Gastrocnemius medialis (tissue), 4 donors: ENCODE data around the gene CC2D2A.

ENCODE experiments used
- POLR2A ChIP-seq, 2 donors: fragments of 450-650 bp; IDR thresholded peaks; one replicate each; pipeline ENCODE4 v1.6.1; 2017; ENCODE audit warnings: antibody characterized with exemption in 2 of 2, mild to moderate bottlenecking in 2 of 2, moderate library complexity in 2 of 2
- TF ChIP-seq, protein P1 (sequence below), 5 experiments: fragments of 450-650 bp in 3 of 5; fragments of 200-600 bp in 2 of 5; sonication (generic) in 2 of 5; IDR thresholded peaks in 4 of 5; conservative IDR thresholded peaks in 1 of 5; 1 replicate in 4 of 5; 2 replicates in 1 of 5; pipeline ENCODE4 v1.5.1; 2016 to 2019; ENCODE audit warnings: antibody characterized with exemption in 5 of 5, mild to moderate bottlenecking in 3 of 5, moderate library complexity in 3 of 5

DNA sequence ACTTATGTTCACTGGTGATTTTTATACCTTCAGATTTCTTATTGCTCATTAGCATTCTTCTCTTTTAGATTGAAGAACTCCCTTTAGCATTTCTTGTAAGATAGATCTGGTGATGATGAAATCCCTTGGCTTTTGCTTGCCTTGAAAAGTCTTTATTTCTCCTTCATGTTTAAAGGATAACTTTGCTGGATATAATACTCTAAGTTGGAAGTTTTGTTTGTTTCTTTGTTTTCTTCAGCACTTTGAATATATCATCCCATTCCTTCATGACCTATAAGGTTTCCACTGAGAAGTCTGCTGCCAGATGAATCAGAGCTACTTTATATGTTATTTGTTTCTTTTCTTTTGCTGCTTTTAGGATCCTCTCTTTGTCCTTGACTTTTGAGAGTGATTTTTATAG, 18.5 kb downstream of the CC2D2A start:
- TF ChIP-seq, protein P1, sequence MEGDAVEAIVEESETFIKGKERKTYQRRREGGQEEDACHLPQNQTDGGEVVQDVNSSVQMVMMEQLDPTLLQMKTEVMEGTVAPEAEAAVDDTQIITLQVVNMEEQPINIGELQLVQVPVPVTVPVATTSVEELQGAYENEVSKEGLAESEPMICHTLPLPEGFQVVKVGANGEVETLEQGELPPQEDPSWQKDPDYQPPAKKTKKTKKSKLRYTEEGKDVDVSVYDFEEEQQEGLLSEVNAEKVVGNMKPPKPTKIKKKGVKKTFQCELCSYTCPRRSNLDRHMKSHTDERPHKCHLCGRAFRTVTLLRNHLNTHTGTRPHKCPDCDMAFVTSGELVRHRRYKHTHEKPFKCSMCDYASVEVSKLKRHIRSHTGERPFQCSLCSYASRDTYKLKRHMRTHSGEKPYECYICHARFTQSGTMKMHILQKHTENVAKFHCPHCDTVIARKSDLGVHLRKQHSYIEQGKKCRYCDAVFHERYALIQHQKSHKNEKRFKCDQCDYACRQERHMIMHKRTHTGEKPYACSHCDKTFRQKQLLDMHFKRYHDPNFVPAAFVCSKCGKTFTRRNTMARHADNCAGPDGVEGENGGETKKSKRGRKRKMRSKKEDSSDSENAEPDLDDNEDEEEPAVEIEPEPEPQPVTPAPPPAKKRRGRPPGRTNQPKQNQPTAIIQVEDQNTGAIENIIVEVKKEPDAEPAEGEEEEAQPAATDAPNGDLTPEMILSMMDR (IDR thresholded peaks at IDR 0.05 in 4 of 5, conservative IDR thresholded peaks at IDR 0.05 in 1 of 5), result no peak
- TF ChIP-seq POLR2A (IDR thresholded peaks at IDR 0.05), result no peak
